Neural cell (in vitro differentiated cells): ENCODE measurements around the gene CDH4. TPM values are rescaled to one million over a fixed set of nuclear protein-coding genes. Genes with fewer than 3 reads are reported as not detected.

ENCODE experiments used
- H2AFZ ChIP-seq: fragments of 200-600, 300-800 bp; sonication (generic), shearing (Covaris generic); 2 replicates; pipeline ENCODE4 v1.6.0; 2014; ENCODE audit warnings: low read depth, mild to moderate bottlenecking, antibody characterized with exemption, low read length, moderate library complexity
- H3F3A ChIP-seq: fragments of 200-600 bp; shearing (Covaris generic); 2 replicates; pipeline ENCODE4 v1.6.1; 2016; ENCODE audit warnings: mild to moderate bottlenecking, moderate library complexity, mixed read lengths, antibody characterized with exemption, low read length; ENCODE audit not compliant: insufficient read depth, poor library complexity, severe bottlenecking
- H3K27ac ChIP-seq: fragments of 200-600, 300-800 bp; sonication (generic), shearing (Covaris generic); 2 replicates; pipeline ENCODE4 v1.5.1; 2014; ENCODE audit warnings: mild to moderate bottlenecking, low read length, moderate library complexity
- H3K27me3 ChIP-seq: fragments of 300-800, 200-600 bp; sonication (generic), shearing (Covaris generic); 2 replicates; pipeline ENCODE4 v1.6.0; 2014; ENCODE audit warnings: mild to moderate bottlenecking, low read depth, low read length, moderate library complexity; ENCODE audit not compliant: insufficient read depth
- H3K36me3 ChIP-seq: fragments of 300-800, 200-600 bp; sonication (generic), shearing (Covaris generic); 2 replicates; pipeline ENCODE4 v1.5.1; 2014; ENCODE audit warnings: mild to moderate bottlenecking, antibody characterized with exemption, low read length, moderate library complexity; ENCODE audit not compliant: insufficient read depth
- H3K4me2 ChIP-seq: fragments of 300-800, 200-600 bp; sonication (generic), shearing (Covaris generic); 2 replicates; pipeline ENCODE4 v1.6.0; 2014; ENCODE audit warnings: mild to moderate bottlenecking, low read length
- H3K4me3 ChIP-seq: fragments of 300-800, 200-600 bp; sonication (generic), shearing (Covaris generic); 2 replicates; pipeline ENCODE4 v1.5.1; 2014; ENCODE audit warnings: mild to moderate bottlenecking, low read length, moderate library complexity
- H3K79me2 ChIP-seq: fragments of 200-600 bp; shearing (Covaris generic); replicated peaks from 2 replicates; pipeline ENCODE4 v1.6.0; 2014; ENCODE audit warnings: mild to moderate bottlenecking, low read length, moderate library complexity; ENCODE audit not compliant: insufficient read depth
- H3K9ac ChIP-seq: fragments of 300-800, 200-600 bp; sonication (generic), shearing (Covaris generic); 2 replicates; pipeline ENCODE4 v1.6.1; 2016; ENCODE audit warnings: mild to moderate bottlenecking, low read length, mixed read lengths
- H3K9me2 ChIP-seq: fragments of 200-600 bp; shearing (Covaris generic); 2 replicates; pipeline ENCODE4 v1.6.1; 2016; ENCODE audit warnings: mild to moderate bottlenecking, low read length, mixed read lengths; ENCODE audit not compliant: insufficient read depth
- H3K9me3 ChIP-seq: fragments of 200-600, 300-800 bp; sonication (generic), shearing (Covaris generic); 2 replicates; pipeline ENCODE4 v1.6.1; 2016; ENCODE audit warnings: mild to moderate bottlenecking, mixed run types, low read length, moderate library complexity, mixed read lengths
- H4K20me1 ChIP-seq: fragments of 200-600 bp; shearing (Covaris generic); 2 replicates; pipeline ENCODE4 v1.6.1; 2016; ENCODE audit warnings: mild to moderate bottlenecking, mixed run types; ENCODE audit not compliant: insufficient read depth
- EP300 ChIP-seq: fragments of 450-650 bp; conservative IDR thresholded peaks from 2 replicates; pipeline ENCODE4 v1.6.1; 2014; ENCODE audit warnings: antibody characterized with exemption, mild to moderate bottlenecking, moderate library complexity; ENCODE audit not compliant: poor library complexity, severe bottlenecking
- EZH2 ChIP-seq: fragments of 200-600, 300-800 bp; shearing (Covaris generic), sonication (generic); IDR thresholded peaks from 2 replicates; pipeline ENCODE4 v1.6.1; 2014; ENCODE audit warnings: antibody characterized with exemption, low read length, borderline replicate concordance, mild to moderate bottlenecking; ENCODE audit not compliant: insufficient read depth, poor library complexity, severe bottlenecking
- MXI1 ChIP-seq: fragments of 450-650 bp; conservative IDR thresholded peaks from 2 replicates; pipeline ENCODE4 v1.6.1; 2014; ENCODE audit warnings: antibody characterized with exemption, mild to moderate bottlenecking; ENCODE audit not compliant: poor library complexity, severe bottlenecking
- POLR2AphosphoS5 ChIP-seq: IDR thresholded peaks from 2 replicates; pipeline ENCODE4 v1.6.1; 2012
- RAD21 ChIP-seq: fragments of 450-650 bp; conservative IDR thresholded peaks from 2 replicates; pipeline ENCODE4 v1.6.1; 2014; ENCODE audit warnings: antibody characterized with exemption, mild to moderate bottlenecking, moderate library complexity
- REST ChIP-seq: IDR thresholded peaks from 2 replicates; pipeline ENCODE4 v1.6.1; 2012; ENCODE audit warnings: borderline replicate concordance
- SMC3 ChIP-seq: fragments of 450-650 bp; conservative IDR thresholded peaks from 2 replicates; pipeline ENCODE4 v1.6.1; 2014; ENCODE audit warnings: antibody characterized with exemption, mild to moderate bottlenecking, moderate library complexity; ENCODE audit not compliant: poor library complexity
- TAF1 ChIP-seq: IDR thresholded peaks from 2 replicates; pipeline ENCODE4 v1.6.1; 2012; ENCODE audit warnings: low read depth
- polyA plus RNA-seq: library from polyadenylated mRNA; depleted of rRNA; stranded (reverse); fragments of >200 nt; gene quantifications from 2 replicates; pipeline ENCODE4 v1.2.3, GENCODE V29; 2014
- TF ChIP-seq, protein P1 (sequence below): fragments of 450-650 bp; IDR thresholded peaks from 2 replicates; pipeline ENCODE4 v1.5.1; 2014; ENCODE audit warnings: antibody characterized with exemption, mild to moderate bottlenecking, moderate library complexity; ENCODE audit not compliant: poor library complexity, severe bottlenecking

CDH4 gene
- polyA plus RNA-seq, 1 donor from 2014 or later, result 24.6 TPM

DNA sequence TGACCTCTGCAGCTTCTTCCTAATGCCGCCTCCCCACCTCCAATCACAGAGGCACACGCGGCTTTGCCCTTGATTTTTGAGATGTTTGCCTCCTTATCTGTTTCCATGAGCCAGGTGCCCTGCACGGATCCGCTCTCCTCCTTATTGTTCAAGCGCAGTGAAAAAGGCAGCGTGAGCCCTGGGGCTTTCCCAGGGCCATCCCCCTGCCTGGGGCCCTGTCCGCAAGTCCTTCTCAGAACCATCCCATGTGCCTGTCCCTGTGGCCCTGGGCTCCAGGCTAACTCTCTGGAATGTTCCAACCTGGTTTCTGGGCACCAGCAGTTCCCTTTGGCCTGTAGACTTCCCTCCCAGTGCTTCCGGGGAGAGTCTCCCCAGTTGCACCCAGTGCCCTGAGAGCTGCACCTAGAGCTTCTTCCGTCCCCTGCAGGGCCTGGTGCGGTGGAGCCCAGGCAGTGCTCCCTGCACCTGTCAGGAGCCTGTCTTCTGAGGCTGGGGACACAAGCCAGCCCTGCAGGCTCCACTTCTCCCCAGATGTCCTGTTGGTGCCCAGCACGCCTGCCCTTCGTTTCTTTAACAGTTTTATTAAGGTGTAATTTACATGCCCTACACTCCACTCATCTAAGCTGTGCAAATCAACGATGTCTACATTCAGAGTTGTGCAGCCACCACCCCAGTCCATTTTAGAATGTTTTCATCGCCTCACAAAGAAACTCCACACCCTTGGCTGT lies 330.3 kb downstream of the CDH4 start:
- H3K27me3 ChIP-seq, result no peaks in the 10 kb centered on the region
- H2AFZ ChIP-seq, result no peak overlapping the region
- H3K9ac ChIP-seq, result no peak overlapping the region
- no peaks in the 10 kb centered on the region for H4K20me1 ChIP-seq
- no peaks in the 10 kb centered on the region for H3K36me3 ChIP-seq
- no peaks in the 10 kb centered on the region for H3K79me2 ChIP-seq
- H3F3A ChIP-seq, result no peaks in the 10 kb centered on the region
- no peak overlapping the region for H3K4me3 ChIP-seq
- H3K27ac ChIP-seq, result no peak overlapping the region
- no peaks in the 10 kb centered on the region for H3K9me3 ChIP-seq
- H3K9me2 ChIP-seq, result no peaks in the 10 kb centered on the region
- TF ChIP-seq TAF1 (no peak), REST (no peak), MXI1 (no peak), EZH2 (no peak), RAD21 (no peak), EP300 (no peak), POLR2AphosphoS5 (no peak), SMC3 (no peak)
- TF ChIP-seq, protein P1, sequence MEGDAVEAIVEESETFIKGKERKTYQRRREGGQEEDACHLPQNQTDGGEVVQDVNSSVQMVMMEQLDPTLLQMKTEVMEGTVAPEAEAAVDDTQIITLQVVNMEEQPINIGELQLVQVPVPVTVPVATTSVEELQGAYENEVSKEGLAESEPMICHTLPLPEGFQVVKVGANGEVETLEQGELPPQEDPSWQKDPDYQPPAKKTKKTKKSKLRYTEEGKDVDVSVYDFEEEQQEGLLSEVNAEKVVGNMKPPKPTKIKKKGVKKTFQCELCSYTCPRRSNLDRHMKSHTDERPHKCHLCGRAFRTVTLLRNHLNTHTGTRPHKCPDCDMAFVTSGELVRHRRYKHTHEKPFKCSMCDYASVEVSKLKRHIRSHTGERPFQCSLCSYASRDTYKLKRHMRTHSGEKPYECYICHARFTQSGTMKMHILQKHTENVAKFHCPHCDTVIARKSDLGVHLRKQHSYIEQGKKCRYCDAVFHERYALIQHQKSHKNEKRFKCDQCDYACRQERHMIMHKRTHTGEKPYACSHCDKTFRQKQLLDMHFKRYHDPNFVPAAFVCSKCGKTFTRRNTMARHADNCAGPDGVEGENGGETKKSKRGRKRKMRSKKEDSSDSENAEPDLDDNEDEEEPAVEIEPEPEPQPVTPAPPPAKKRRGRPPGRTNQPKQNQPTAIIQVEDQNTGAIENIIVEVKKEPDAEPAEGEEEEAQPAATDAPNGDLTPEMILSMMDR, result no peak
- no peak overlapping the region for H3K4me2 ChIP-seq

DNA sequence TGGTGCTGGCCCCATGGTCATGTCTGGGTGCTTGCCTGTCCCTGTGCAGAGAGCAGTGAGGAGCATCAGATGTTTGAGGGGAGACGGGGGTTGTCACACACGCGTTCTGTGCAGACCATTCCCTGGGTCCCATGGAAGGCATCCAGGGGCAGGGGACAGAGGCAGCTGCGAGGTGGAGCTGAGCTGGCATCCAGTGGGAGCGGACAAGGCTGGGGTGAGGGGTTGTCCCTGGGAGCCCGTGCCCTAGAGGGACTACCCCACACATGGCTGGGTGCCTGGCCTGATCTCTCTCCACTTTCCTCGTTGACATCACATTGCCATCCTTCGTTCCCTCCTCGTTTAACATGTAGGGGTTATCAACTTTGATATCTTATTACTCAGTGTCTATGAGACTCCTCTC lies 331.3 kb downstream of the CDH4 start:
- Histone ChIP-seq H3K9ac (no peak overlapping the region), H3K27ac (no peak overlapping the region), H3K4me2 (no peak overlapping the region), H2AFZ (no peak overlapping the region), H3K9me3 (no peaks in the 10 kb centered on the region), H3K27me3 (no peaks in the 10 kb centered on the region), H4K20me1 (no peaks in the 10 kb centered on the region), H3K4me3 (no peak overlapping the region), H3K9me2 (no peaks in the 10 kb centered on the region), H3F3A (no peaks in the 10 kb centered on the region), H3K79me2 (no peaks in the 10 kb centered on the region), H3K36me3 (no peaks in the 10 kb centered on the region)
- TF ChIP-seq EP300, result no peak
- TF ChIP-seq EZH2, result no peak
- TF ChIP-seq, protein P1, result no peak
- TF ChIP-seq REST, result no peak
- no peak for TF ChIP-seq MXI1
- TF ChIP-seq TAF1, result no peak
- no peak for TF ChIP-seq POLR2AphosphoS5
